IMR-90 (cell line): ENCODE results near the gene CCDC88C. TPM values are rescaled to one million over a fixed set of nuclear protein-coding genes. Genes with fewer than 3 reads are reported as not detected.

Experiments
- ATAC-seq: fragments of 200-7000 bp; cut with Tn5 transposase; 2 replicates; pipeline ENCODE4 v1.9.1; 2020; ENCODE audit warnings: low read depth, mild to moderate bottlenecking, moderate library complexity
- BruUV-seq: library from RNA; stranded (reverse); fragments of 400-500 nt; replicated peaks from 2 replicates; lab custom pipeline; 2021; lab: Mats Ljungman, UMichigan
- CTCF ChIA-PET: fragments of 300-600 bp; formaldehyde crosslinking; extraction: SDS; loops from one replicate; lab custom pipeline; 2021; ENCODE audit warnings: antibody characterized with exemption; lab: Yijun Ruan, JAX
- POLR2A ChIA-PET: fragments of 300-600 bp; sonication (Branson Sonifier 250); formaldehyde crosslinking; loops from one replicate; lab custom pipeline; 2022; ENCODE audit warnings: antibody characterized with exemption; ENCODE audit not compliant: unreplicated experiment; lab: Charles Lee
- DNase-seq: peaks from one replicate; pipeline ENCODE4 v3.0.0; 2013
- H2AFZ ChIP-seq: replicated peaks from 2 replicates; pipeline ENCODE3; 2013; ENCODE audit warnings: low read length, mild to moderate bottlenecking; ENCODE audit not compliant: poor library complexity
- H2AK5ac ChIP-seq: 2 replicates; pipeline ENCODE4 v1.6.1; 2013; ENCODE audit warnings: low read depth, low read length, inconsistent platforms
- H2AK9ac ChIP-seq: replicated peaks from 2 replicates; pipeline ENCODE3; 2013; ENCODE audit warnings: mild to moderate bottlenecking, low read depth, low read length, moderate library complexity; ENCODE audit not compliant: poor library complexity
- H2BK120ac ChIP-seq: 2 replicates; pipeline ENCODE4 v1.6.1; 2013; ENCODE audit warnings: low read depth, low read length, inconsistent platforms
- H2BK15ac ChIP-seq: 3 replicates; pipeline ENCODE4 v1.6.1; 2013; ENCODE audit warnings: low read depth, low read length, inconsistent platforms
- H2BK20ac ChIP-seq: 2 replicates; pipeline ENCODE4 v1.6.1; 2013; ENCODE audit warnings: low read depth, mild to moderate bottlenecking, inconsistent platforms, low read length, moderate library complexity
- H2BK5ac ChIP-seq: 2 replicates; pipeline ENCODE4 v1.6.1; 2013; ENCODE audit warnings: mild to moderate bottlenecking, low read depth, low read length, inconsistent platforms; ENCODE audit not compliant: poor library complexity, severe bottlenecking
- H3K14ac ChIP-seq: replicated peaks from 2 replicates; pipeline ENCODE4 v1.6.1; 2013; ENCODE audit warnings: low read depth, low read length, inconsistent platforms
- H3K18ac ChIP-seq: 2 replicates; pipeline ENCODE4 v1.6.1; 2013; ENCODE audit warnings: low read depth, low read length, control low read depth
- H3K23ac ChIP-seq: 2 replicates; pipeline ENCODE4 v1.6.1; 2013; ENCODE audit warnings: low read depth, low read length, inconsistent platforms
- H3K27ac ChIP-seq: 2 replicates; pipeline ENCODE4 v1.5.1; 2013; ENCODE audit warnings: mild to moderate bottlenecking, control low read depth, low read length; ENCODE audit not compliant: insufficient read depth
- H3K27me3 ChIP-seq: 2 replicates; pipeline ENCODE4 v1.6.1; 2013; ENCODE audit warnings: low read length; ENCODE audit not compliant: control insufficient read depth, insufficient read depth
- H3K36me3 ChIP-seq: 2 replicates; pipeline ENCODE4 v1.6.1; 2013; ENCODE audit warnings: low read length, mixed read lengths; ENCODE audit not compliant: control insufficient read depth, insufficient read depth
- H3K4ac ChIP-seq: 2 replicates; pipeline ENCODE4 v1.6.1; 2013; ENCODE audit warnings: low read depth, low read length, inconsistent platforms
- H3K4me1 ChIP-seq: 2 replicates; pipeline ENCODE4 v1.6.1; 2013; ENCODE audit warnings: low read length, mixed read lengths; ENCODE audit not compliant: control insufficient read depth, insufficient read depth
- H3K4me2 ChIP-seq: 2 replicates; pipeline ENCODE4 v1.6.1; 2013; ENCODE audit warnings: low read depth, mild to moderate bottlenecking, control low read depth, low read length, moderate library complexity
- H3K4me3 ChIP-seq: 2 replicates; pipeline ENCODE4 v1.5.1; 2013; ENCODE audit warnings: low read depth, mild to moderate bottlenecking, control low read depth, low read length, moderate library complexity; ENCODE audit not compliant: insufficient read depth
- H3K56ac ChIP-seq: 2 replicates; pipeline ENCODE4 v1.6.1; 2013; ENCODE audit warnings: low read length, inconsistent platforms; ENCODE audit not compliant: insufficient read depth; ENCODE audit errors: extremely low read depth
- H3K79me1 ChIP-seq, 2 experiments: 2 replicates each; pipeline ENCODE4 v1.6.1; 2013; ENCODE audit warnings: low read length in 2 of 2, inconsistent platforms in 1 of 2, low read depth in 1 of 2
- H3K9ac ChIP-seq: 2 replicates; pipeline ENCODE4 v1.6.1; 2013; ENCODE audit warnings: low read depth, low read length, control low read depth
- H3K9me1 ChIP-seq: 2 replicates; pipeline ENCODE4 v1.6.1; 2013; ENCODE audit warnings: low read length, inconsistent platforms; ENCODE audit not compliant: insufficient read depth
- H3K9me3 ChIP-seq: 2 replicates; pipeline ENCODE4 v1.6.1; 2013; ENCODE audit warnings: low read length; ENCODE audit not compliant: control insufficient read depth, insufficient read depth
- H4K20me1 ChIP-seq: 2 replicates; pipeline ENCODE4 v1.6.1; 2013; ENCODE audit warnings: low read length, inconsistent platforms; ENCODE audit not compliant: insufficient read depth
- H4K5ac ChIP-seq: 2 replicates; pipeline ENCODE4 v1.6.1; 2013; ENCODE audit warnings: mild to moderate bottlenecking, low read depth, low read length, control low read depth
- H4K8ac ChIP-seq, 2 experiments: 2 replicates each; pipeline ENCODE4 v1.6.1; 2013; ENCODE audit warnings: low read depth in 2 of 2, low read length in 2 of 2, control low read depth in 1 of 2, inconsistent platforms in 1 of 2
- H4K91ac ChIP-seq: 2 replicates; pipeline ENCODE4 v1.6.1; 2013; ENCODE audit warnings: low read depth, low read length, inconsistent platforms; ENCODE audit not compliant: insufficient read depth
- FOS ChIP-seq: fragments of 150-350 bp; IDR thresholded peaks from 2 replicates; pipeline ENCODE4 v1.6.1; 2016; ENCODE audit warnings: low read depth, low read length
- MAFK ChIP-seq: IDR thresholded peaks from 2 replicates; pipeline ENCODE4 v1.6.1; 2012; ENCODE audit warnings: low read depth, low read length, improper control_type of control experiment
- MXI1 ChIP-seq: IDR thresholded peaks from 2 replicates; pipeline ENCODE4 v1.6.1; 2012; ENCODE audit warnings: low read depth, mild to moderate bottlenecking, low read length, moderate library complexity, borderline replicate concordance
- RFX5 ChIP-seq: IDR thresholded peaks from 2 replicates; pipeline ENCODE4 v1.8.0; 2012; ENCODE audit warnings: low read depth, mild to moderate bottlenecking, low read length, moderate library complexity
- USF2 ChIP-seq: fragments of 150-350 bp; IDR thresholded peaks from 2 replicates; pipeline ENCODE4 v1.6.1; 2017; ENCODE audit warnings: mild to moderate bottlenecking, antibody characterized with exemption, low read length, low read depth
- WGBS, 2 experiments: methylation state at CpG; one replicate each; pipeline versions ENCODE4 v1.1.5 to v1.1.7; 2013; ENCODE audit warnings: missing lambda C conversion rate in 2 of 2; ENCODE audit not compliant: insufficient read length in 1 of 2; ENCODE audit errors: extremely low coverage in 2 of 2; 5-methylcytosine and 5-hydroxymethylcytosine counted together
- dilution Hi-C: fragments of 300-500 bp; cut with HindIII; formaldehyde crosslinking; loops from one replicate; pipeline ENCODE4 v1.14.3; 2018; ENCODE audit warnings: low sequenced_read_pairs; ENCODE audit not compliant: unreplicated experiment
- in situ Hi-C: fragments of 300-500 bp; cut with MboI; formaldehyde crosslinking; loops from 3 replicates; pipeline ENCODE4 v1.14.3; 2019; ENCODE audit warnings: low sequenced_read_pairs, inconsistent platforms, mixed read lengths
- intact Hi-C: fragments of 100-400 bp; cut with micrococcal nuclease; formaldehyde crosslinking; loops from 2 replicates; pipeline ENCODE4 v1.10.0; 2022
- polyA plus RNA-seq, 3 experiments: library from polyadenylated mRNA; depleted of rRNA; stranded (reverse); fragments of >200 nt; gene quantifications; 2 replicates each; pipeline ENCODE4 v1.2.3, GENCODE V29; 2012; ENCODE audit warnings: low replicate concordance in 1 of 3
- total RNA-seq: library from RNA; depleted of rRNA; stranded (reverse); fragments of >200 nt; gene quantifications from 2 replicates; pipeline ENCODE4 v1.2.3, GENCODE V29; 2012

Gene CCDC88C
- total and polyA plus RNA-seq, 2 of the 4 experiments (the other 2 are of a cell fraction) = 0.17 to 0.18 TPM

- H4K20me1 ChIP-seq = no peaks in the 10 kb centered on the region
- no peak overlapping the region for H3K4me2 ChIP-seq
- no peak overlapping the region for H3K14ac ChIP-seq
- BruUV-seq = no TSS peak
- no peak overlapping the region for H2AFZ ChIP-seq
- no peaks in the 10 kb centered on the region for H3K9me3 ChIP-seq
- DNase-seq (no peak), ATAC-seq (no peak)
- CTCF ChIA-PET = no interaction called here
- H3K23ac ChIP-seq = no peak overlapping the region
- no peak overlapping the region for H4K91ac ChIP-seq
- intact Hi-C loops (no loop called here), in situ Hi-C loops (no loop called here), dilution Hi-C loops (no loop called here)
- no peak overlapping the region for H3K4me3 ChIP-seq
- TF ChIP-seq MAFK = no peak
- no peak for TF ChIP-seq MXI1
- TF ChIP-seq FOS = no peak
- no peak for TF ChIP-seq USF2
- no peak for TF ChIP-seq RFX5
- no peak overlapping the region for H4K5ac ChIP-seq
- H2AK5ac ChIP-seq = no peak overlapping the region
- no peak overlapping the region for H3K4ac ChIP-seq
- POLR2A ChIA-PET = no interaction called here
- H4K8ac ChIP-seq = no peak overlapping the region
- no peak overlapping the region for H3K9ac ChIP-seq
- H3K4me1 ChIP-seq = no peaks in the 10 kb centered on the region; the same call in 1 of the 2 replicates
- no peak overlapping the region for H2BK20ac ChIP-seq
- 100% methylated on average over 1 of the region's 12 CpGs; no CpG with 5 or more reads in 1 of the 2 experiments for WGBS, 2 experiments
- H2BK120ac ChIP-seq = no peak overlapping the region
- H3K36me3 ChIP-seq = no peaks in the 10 kb centered on the region
- H3K9me1 ChIP-seq = no peaks in the 10 kb centered on the region
- no peak overlapping the region for H3K27ac ChIP-seq
- H3K27me3 ChIP-seq = peaks cover 14% of the 10 kb centered on the region
- H3K56ac ChIP-seq = no peak overlapping the region
- H3K79me1 ChIP-seq = no peaks in the 10 kb centered on the region
- no peak overlapping the region for H3K18ac ChIP-seq
- no peak overlapping the region for H2BK15ac ChIP-seq
- H2AK9ac ChIP-seq = no peak overlapping the region
- H2BK5ac ChIP-seq = no peak overlapping the region
Observed at GRCh38 chr14:91356181-91356763, 61.3 kb downstream of the CCDC88C start.
